NCI-H146 treated with DMSO at 0.1 percent for 48 hours (cell line): ENCODE measurements around the gene GNB2.

ENCODE experiments used
- DNase-seq: peaks from one replicate; lab custom pipeline; 2025; ENCODE audit not compliant: unreplicated experiment; lab: John Stamatoyannopoulos, UW

The GNB2 gene

DNA sequence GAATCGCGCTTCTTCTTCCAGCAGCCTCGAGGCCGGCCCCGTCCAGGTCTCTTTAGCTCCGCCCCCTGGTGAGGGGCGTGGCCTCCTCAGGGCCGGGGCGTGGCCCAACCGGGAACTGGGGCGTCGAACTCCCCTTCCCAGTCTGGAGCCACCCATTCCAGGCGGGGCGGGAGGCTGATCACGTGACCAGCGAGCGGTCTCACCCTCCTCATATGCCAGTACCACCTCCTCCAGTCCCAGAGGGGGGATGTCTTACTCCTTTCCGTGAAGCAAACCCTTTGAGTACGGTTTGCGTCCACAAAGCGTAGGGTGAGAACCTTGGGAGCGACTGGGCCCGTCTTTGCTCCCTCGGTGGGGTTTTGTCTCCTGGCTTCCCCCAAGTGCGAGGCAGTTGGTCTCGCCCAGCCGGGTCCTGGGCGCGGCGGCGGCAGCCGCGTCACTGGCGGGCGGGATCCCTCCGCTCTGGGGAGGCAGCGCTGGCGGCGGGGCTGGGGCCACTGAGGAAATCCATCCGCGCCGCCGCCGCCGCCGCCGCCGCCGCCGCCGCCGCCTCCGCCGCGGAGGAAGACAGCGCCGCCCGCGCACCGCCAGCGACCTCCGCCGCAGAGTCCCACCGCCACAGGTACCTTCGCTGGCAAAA is at the start of gene GNB2:
Gene GNB2 (plus strand): TSS at position 439 of the 640 bp plus-strand sequence. CDS start 2,526 bp downstream, outside the sequence.
- peak; percentile 92 for DNase-seq

DNA sequence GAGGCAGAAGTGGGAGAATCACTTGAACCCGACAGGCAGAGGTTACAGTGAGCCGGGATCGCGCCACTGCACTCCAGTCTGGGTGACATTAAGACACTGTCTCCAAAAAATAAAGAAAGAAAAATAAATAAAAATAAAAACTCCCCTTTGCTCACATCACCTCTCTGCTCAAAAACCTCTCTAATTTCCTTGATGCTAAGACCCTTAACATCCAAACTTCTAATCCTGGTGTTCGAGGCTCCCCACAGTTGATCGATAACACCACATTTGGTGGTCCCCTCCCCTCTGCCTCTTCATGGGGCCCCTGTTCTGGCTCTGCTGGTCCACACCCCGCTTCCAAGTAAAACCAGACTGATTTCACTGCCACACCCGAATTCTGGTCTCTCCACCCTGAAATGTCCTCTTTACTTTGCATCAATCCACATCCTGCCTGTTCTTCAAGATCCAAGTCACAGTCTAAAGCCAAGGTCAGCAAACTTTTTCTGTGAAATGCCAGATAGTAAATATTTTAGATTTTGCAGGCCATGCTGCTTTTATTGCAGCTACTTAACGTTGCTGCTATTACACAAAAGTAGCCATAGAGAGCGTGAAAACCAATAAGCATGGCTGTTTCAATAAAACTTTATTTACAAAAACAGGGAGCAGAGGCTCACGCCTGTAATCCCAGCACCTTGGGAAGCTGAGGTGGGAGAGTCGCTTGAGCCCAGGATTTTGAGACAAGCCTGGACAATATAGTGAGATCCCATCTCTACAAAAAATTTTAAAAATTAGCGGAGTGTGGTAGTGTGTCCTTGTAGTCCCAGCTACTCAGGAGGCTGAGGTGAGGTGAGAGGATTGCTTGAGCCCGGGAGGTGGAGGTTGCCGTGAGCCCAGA is 49.4 kb upstream of the GNB2 start:
- DNase-seq, result no peak

DNA sequence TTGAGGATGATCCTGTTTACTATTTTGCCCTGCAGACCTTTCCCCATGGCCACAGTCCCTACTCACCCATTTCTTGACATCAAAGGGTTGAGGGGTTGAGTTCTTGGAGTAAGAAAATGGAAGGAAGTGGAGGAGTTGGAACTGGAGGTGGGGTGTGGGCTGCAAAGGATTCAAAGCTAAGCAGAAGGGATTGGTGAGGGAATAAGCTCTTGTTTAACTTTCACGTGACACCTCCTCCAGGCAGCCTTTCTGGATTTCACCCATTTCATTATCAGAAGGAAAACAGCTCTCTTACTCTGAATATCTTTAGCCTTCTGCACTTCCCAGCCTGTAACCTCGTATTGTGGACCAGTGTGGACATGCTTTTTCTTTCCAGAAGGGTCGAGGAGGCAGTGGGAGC is 47.5 kb upstream of the GNB2 start:
- DNase-seq, result no peak

DNA sequence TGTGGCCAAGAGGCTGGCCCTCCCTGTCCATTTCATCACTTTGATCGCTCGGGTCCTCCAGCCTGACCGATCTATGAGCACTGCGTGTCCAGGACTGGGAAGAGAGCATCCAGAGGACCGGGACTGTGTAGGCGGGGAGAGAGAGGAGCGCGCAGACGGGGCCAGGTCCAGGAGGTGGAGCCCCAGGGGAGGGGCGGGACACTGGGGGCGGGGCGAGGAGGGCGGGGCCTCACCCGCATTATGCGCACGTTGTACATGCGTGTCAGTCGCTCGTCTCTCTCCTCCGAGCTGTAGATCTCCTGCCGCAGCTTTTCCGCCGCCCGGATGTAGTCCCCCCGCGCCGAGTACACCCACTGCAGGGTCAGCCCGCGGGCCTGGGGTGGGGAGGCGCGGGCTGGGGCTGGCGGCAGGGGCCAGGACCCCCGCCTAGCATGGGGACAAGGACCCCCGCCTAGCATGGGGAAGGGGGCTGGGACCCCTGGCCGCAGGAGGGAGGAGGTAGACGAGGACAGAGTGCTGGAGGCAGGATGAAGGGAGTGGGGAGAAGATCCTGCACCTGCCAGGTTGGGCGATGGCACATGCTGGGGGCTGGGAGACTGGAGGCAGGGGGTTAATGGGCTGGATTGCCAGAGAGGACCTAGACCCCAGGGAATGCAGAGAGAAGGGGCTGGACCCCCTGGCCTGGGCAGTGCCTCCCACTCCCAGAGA is 46.9 kb upstream of the GNB2 start:
- DNase-seq, result peak; percentile 66

DNA sequence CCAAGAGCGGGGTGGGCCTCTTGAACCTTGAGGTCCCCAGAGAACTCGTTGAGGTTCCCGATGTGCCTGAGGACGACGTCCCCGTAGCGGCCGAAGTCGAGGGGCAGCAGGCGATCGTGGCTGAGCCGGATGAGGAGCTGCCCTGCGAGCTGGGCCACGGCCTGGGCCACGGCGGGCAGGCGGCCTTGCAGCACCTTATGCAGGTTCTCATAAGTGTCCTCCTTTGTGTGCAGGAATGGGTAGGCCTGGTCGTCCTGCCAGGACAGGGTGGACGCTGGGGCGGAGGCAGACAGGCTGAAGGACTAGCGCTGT is 46.3 kb upstream of the GNB2 start:
- DNase-seq, result no peak

DNA sequence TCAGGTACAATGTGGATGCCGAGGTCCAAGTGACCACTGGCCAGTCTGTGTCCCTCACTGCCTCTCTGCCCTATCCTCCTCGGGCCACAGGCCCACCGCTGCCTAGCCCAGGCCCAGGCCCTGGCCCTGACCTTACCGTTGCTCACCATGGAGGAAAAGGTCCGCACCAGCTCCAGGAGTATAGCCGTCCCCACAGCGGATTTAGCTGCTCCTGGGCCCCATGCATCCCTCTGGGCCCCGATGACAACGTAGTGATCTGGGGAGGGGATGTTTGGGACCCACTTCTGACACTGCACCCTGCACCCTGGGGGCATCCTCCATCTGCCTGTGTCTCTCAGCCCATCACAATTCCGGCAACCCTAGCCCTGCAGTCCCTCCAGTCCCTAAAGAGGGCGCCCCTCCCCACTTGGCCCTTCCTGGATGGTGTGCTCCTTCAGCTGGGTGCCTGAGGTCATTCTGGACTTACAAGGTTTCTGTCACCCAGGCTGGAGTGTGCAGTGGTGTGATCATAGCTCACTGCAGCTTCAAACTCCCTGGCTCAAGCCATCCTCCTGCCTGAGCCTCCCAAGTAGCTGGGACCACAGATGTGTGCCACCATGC is 44.3 kb upstream of the GNB2 start:
- peak; percentile 5 for DNase-seq

DNA sequence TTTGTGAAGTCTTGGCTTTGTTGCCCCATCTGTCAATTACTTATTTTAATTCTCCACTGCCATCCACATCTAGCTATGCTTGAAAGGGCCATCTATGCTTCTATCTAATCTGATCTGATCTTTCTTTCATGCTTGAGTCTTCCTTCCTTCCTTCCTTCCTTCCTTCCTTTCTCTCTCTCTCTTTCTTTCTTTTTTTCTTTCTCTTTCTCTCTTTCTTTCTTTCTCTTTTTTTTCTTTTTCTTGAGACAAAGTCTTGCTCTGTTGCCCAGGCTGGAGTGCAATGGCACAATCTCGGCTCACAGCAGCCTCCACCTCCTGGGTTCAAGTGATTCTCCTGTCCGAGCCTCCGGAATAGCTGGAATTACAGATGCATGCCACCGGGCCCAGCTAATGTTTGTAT is 43.5 kb upstream of the GNB2 start:
- no peak for DNase-seq

DNA sequence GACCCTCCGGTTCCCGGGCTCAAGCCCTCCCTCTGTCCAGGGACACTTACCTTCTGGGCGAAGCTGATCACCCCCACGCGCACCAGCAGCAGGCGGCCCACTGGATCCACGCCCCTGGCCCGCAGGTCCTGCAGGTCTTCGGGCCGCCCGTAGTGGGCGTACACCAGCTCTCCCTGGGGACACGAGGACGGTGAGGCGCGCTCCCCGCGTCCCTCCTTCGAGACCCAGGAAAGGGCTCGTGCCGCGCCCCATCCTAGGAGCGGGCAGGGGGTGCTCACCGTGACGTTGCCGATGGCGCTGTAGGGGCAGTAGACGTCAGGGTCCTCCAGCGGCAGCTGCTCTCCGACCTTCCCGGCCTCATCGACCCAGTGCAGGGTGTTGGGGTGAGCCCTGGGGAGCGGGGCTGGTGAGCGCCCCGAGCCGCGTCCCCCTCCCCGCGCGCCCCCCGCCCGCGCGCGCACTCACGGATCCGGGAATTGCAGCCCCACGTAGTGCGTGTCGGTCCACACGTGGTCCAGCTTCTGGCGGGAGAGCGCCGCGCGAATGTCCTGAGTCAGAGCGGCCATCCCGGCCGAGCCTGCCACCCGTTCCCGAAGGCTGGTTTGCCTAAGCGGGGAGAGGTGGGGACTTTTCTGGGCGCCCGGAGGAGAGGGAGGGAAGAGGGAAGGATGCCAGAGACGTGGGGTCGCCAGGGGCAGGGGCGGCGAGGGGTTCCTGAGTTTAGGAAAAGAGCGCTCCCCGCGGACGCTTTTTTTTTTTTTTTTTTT is 40.4 kb upstream of the GNB2 start:
- DNase-seq, result peak; percentile 13

DNA sequence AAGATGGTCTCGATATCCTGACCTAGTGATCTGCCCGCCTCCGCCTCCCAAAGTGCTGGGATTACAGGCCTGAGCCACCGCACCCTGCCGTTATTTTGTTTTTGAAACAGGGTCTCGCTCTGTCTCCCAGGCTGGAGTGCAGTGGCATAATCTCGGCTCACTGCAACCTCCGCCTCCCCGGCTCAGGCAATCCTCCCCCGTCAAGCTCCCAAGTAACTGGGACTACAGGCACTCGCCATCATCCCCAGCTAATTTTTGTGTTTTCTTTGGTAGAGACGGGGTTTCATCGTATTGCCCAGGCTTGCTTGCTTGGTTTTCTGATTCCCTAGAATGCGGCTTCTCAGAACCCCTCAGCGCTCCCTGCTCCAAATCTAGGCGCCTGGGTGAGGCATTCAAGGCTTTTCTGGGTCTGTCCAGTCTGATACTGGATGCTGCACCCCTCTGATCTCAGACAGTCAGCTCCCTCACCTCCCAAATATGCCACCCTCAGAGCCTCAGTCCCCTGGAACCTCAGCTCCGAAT is 33.5 kb upstream of the GNB2 start:
- no peak for DNase-seq

DNA sequence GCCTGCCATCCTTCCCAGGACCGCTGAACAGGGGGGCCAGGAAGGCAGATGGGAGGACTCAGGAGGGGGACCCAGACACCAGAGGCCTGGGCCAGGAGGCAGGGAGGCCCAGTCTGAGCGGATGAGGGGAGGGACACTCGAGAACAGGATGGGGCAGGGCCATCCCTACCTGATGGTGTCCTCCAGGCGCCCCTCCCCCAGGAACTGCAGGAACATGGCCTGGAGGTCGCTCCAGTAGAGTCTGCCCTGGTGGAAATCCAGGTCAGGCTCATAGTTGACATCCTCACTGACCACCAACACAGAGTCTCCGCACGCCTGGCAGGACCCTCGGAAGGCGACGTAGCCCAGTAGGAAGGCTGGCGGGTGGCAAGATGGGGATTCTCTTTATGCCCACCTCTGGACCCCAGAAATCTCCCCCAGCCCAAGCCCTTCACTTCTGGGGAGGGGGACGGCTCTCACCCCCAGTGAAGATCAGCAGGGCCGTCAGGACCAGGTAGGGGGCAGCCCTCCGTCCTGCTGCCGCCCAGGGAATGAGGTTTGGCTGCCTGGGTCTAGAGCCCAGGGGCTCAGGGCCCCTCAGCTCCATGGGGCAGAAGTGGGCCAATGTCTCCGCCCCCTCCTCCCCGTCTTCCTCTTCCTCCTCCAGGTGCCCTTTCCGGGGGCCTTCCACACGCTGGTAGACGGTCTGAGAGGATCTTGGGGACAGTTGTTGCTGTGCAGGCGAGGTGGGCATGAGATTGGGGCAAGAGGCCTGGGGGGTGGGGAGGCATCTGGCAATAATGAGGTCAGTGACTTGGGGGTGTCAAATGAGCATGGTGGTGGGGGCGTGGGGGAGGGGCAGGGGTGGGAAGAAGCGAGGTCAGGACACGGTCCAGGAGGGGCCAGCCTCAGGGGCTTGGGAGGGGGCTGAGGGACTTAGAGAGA is 32.8 kb upstream of the GNB2 start:
- DNase-seq, result no peak

DNA sequence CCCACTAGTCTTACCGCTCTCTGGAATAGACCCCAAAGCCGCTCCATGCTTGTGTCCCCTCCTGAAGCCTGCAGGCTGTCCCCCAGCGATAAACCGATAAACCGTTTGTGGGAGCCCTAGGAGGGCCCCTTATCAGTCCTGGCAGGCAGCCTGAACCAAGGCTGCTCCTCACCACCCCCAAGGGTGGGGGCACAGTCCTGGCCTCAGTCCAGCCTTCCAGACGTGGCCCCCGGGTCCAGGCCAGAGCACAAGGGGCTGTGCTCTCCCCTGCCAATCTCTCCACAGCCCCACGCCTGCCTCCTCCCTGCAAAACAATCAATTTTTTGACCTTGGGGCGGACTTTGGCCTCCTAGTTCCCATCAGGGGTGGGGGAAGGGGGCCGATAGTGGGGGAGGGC is 32.1 kb upstream of the GNB2 start, which contains the start of gene TFR2:
Gene TFR2 (minus strand): TSS at position 90 of the 397 bp plus-strand sequence. CDS start 43 bp downstream, at position 47.
- DNase-seq, result no peak

DNA sequence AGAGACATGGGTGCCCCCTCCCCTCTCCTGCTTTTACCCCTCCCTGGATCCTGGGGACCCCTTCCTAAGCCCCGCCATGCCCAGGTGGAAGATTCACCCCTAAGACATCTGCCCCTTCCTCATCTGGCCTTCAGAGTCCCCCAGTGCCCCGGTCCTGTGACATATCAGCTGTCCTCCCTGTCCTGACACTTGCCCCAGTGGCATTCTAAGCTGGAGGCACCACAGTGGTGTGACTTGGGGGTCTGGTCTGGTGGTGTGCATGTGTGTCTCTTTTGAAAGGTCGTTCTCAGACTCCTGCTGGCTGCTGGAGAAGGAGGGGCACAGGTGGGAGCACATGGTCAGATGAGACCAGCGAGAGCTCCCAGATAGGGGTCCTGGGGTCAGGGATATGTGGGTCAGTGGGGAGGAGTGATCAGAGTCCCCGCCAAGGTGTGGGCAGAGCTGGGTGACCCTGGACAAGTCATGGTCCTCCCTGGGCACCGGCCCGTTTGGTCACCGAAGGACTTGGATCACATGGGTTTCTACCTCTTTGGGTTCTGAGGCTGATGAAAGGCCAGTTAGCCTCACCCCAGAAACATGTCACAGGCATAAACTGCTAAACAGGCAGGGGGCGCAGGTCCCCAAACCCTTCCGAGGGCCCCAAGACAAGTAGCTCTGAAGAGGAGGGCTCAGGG is 31.5 kb upstream of the GNB2 start:
- DNase-seq, result no peak

DNA sequence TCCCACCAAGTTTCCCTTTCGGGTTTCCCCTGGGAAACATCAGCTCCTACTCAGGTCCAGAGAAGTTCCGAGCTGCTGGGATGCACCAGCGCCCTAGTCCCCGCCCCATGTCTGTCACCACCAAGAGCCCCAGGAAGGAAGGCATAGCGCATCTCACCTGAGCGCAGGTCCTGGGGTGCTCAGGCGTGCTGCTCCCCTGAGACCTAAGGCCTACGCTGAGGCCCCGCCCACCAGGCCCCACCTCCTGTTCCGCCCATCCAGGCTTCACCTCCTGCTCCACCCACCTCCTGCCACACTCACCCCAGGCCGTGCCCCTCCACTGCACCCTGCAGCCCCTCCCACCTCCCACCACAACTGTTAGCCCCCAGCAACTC is 31.0 kb upstream of the GNB2 start:
- DNase-seq, result no peak

DNA sequence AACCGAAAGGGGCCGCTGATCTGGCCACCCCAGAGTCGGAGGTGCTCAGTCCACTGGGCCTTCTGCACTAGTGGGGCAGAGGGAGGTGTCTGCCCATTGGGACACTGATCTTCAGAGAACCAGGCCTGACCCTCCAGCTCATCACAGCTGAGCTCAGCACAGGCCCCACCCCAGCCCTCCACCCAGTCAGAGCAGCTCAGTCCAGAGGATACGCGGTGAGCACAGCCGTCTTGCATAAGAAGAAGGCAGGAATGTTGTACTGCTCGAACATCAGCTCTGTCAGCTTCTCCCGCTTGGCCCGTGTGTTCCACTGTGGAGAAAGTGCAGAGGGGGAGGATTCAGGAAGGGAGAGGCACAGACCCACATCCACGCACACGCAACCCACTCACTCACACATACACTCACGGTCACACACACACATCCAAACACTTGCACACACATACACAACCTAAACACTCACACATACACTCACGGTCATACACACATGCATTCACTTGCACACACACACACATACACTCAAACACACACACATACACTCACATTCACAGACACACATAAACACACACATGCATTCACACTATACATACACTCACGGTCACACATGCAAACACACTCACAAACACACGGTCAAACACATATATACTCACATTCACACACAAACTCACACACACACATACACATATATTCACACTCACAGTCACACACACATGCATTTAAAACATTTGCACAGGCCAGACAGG is 23.5 kb upstream of the GNB2 start:
- DNase-seq, result no peak

DNA sequence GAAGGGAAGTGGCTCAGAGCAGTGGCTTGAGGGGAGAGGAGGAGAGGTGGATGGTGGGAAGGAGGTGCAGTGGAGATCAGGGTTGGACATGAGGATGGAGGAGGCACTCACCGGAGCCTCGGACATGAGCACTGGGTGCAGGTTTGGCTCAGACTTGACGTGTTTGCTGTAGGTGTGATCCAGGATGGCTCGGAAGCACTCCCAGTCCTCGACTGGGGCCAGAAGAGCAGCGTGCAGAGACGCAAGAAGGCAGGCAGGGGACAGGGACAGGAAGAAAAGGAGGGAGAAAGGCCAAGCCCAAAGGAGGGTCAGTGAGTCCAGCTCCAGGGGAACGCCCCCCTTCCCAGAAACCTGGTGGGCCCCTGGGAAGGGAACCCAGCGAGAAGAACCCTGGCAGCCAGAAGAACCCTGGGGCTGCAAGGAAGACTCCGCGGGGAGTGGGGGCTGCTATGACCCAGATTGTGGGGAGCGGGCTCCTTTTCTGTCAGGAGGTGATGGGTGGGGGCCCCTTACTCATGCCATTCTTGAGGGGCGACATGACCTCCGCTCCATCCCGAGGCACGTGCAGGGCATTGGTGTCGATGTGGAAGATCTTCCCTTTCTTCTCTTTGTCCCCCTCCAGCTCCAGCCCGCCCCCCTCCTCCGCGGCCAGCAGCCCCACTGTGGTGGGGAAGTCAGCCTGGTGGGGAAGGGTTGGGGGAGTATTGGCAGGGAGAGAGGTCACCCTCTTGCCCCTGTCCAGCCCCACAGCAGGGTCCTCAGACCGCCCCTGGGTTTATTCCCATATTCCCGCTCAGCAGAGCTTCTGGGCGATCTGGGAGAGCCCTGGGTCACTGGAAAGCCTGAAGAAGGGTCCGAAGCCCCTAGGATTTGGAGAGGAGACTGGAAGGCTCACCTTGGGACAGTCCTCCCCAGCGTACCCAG is 18.4 kb upstream of the GNB2 start:
- no peak for DNase-seq

DNA sequence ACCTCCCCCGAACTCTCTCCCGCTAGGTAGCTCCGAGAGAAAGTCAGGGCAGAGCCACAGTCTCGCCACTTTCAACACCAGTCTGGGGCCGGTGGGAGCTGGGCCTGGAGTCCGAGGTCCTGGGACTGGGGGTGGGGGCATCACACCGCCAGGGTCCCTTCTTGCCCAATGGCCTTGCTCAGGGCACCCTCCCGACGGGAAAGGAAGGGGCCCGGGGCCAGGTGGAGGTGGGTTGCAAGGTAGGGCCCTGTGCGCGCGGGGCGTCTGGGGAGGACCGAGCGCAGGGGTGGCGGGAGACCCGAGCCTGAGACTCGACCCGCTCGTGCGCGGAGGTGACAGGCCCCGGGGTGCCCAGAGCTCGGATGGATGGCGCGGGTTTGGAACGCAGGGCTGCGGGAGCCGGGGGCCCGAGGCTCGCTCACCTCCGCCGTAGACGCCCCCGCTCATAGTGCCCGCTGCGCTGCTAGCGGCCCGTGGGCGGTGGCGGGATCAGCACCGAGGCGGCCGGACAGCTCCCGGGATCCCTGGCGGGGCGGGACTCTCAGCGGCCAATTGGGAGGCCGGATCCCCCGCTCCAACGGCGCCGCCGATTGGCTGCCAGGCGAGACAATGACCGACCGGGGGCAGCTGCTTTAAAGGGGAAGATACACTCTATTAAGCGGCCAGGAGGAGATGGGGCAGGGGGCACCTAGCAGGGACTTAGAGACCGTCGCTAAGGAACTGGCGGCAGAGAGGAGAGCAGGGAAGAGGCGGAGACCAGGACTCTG is 17.4 kb upstream of the GNB2 start, which contains the start of gene ACTL6B:
Gene ACTL6B (minus strand): TSS at position 541 of the 767 bp plus-strand sequence. CDS start 94 bp downstream, at position 447.
- DNase-seq, result peak; percentile 77
